ENCODE measurements around the gene MISP3. TPM values are rescaled to one million over a fixed set of nuclear protein-coding genes. Genes with fewer than 3 reads are reported as not detected.
"Not testable (repeated sequence)": the region's sequence is repeated elsewhere in the genome, so short reads cannot be mapped to it uniquely, and the experiment has no call there.

The MISP3 gene
- total RNA-seq, 1 donor from 2014 or later = 0.79 TPM

- no peak overlapping the region for H3K4me2 ChIP-seq (ENCODE audit: low read length)
- no peaks in the 10 kb centered on the region for H3K36me3 ChIP-seq (ENCODE audit: insufficient read depth, low read length)
- DNase-seq (ENCODE audit: low read depth) (peak; percentile 49), FAIRE-seq (no peak)
- TF ChIP-seq, protein P1, sequence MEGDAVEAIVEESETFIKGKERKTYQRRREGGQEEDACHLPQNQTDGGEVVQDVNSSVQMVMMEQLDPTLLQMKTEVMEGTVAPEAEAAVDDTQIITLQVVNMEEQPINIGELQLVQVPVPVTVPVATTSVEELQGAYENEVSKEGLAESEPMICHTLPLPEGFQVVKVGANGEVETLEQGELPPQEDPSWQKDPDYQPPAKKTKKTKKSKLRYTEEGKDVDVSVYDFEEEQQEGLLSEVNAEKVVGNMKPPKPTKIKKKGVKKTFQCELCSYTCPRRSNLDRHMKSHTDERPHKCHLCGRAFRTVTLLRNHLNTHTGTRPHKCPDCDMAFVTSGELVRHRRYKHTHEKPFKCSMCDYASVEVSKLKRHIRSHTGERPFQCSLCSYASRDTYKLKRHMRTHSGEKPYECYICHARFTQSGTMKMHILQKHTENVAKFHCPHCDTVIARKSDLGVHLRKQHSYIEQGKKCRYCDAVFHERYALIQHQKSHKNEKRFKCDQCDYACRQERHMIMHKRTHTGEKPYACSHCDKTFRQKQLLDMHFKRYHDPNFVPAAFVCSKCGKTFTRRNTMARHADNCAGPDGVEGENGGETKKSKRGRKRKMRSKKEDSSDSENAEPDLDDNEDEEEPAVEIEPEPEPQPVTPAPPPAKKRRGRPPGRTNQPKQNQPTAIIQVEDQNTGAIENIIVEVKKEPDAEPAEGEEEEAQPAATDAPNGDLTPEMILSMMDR (IDR thresholded peaks at IDR 0.05; ENCODE audit: insufficient read depth, low read depth, low read length) = no peak
- TF ChIP-seq EZH2 (IDR thresholded peaks at IDR 0.05; ENCODE audit: insufficient read depth, low read length) = no peak
- H3K9ac ChIP-seq (ENCODE audit: low read length) = no peak overlapping the region
- no peak overlapping the region for H3K4me3 ChIP-seq (ENCODE audit: insufficient read depth, low read depth, low read length)
- no peaks in the 10 kb centered on the region for H4K20me1 ChIP-seq (ENCODE audit: insufficient read depth, low read length)
- Mint-ChIP-seq H3K27me3 (ENCODE audit: low read depth, unreplicated experiment) (peaks cover 5% of the 10 kb centered on the region), H3K36me3 (ENCODE audit: low read depth, unreplicated experiment) (peaks cover 2% of the 10 kb centered on the region), H3K27ac (ENCODE audit: unreplicated experiment) (peak overlapping the region; percentile 77), H3K9me3 (ENCODE audit: unreplicated experiment) (no peaks in the 10 kb centered on the region), H3K4me1 (ENCODE audit: low read depth, unreplicated experiment) (no peaks in the 10 kb centered on the region), H3K4me3 (ENCODE audit: unreplicated experiment) (no peak overlapping the region)
- peaks cover 2% of the 10 kb centered on the region for H3K4me1 ChIP-seq (ENCODE audit: insufficient read depth, low read length)
- H3K27ac ChIP-seq (ENCODE audit: low read depth, low read length) = no peak overlapping the region
- H2AFZ ChIP-seq (ENCODE audit: low read depth, low read length) = no peak overlapping the region
- H3K79me2 ChIP-seq (ENCODE audit: insufficient read depth, low read length) = no peaks in the 10 kb centered on the region
- H3K27me3 ChIP-seq (ENCODE audit: insufficient read depth, low read length) = no peaks in the 10 kb centered on the region
- no peaks in the 10 kb centered on the region for H3K9me3 ChIP-seq (ENCODE audit: insufficient read depth, low read depth, low read length)
Observed at GRCh38 chr19:14035706-14036105, 36.9 kb upstream of the MISP3 start.

DNA sequence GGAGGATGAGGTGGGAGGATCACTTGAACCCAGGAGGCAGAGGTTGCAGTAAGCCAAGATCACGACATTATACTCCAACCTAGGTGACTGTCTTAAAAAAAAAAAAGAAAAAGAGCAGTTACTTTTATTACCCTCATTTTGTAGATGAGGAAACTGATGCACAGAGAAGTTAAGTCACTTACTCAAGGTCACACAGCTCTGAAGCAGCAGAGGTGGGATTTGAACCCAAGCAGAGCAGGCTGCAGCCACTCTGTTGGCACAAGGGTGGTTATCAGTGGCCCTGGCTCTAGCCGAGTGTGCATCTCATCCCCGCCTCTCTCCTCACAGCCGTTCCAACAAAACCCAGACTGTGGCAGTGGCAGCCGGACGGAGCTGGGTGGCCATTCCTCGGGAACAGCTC, 33.4 kb upstream of the MISP3 start:
- Histone ChIP-seq H3K4me2 (ENCODE audit: low read length) (no peak overlapping the region), H3K36me3 (ENCODE audit: insufficient read depth, low read length) (no peaks in the 10 kb centered on the region), H3K9ac (ENCODE audit: low read length) (no peak overlapping the region), H3K27me3 (ENCODE audit: insufficient read depth, low read length) (no peaks in the 10 kb centered on the region), H2AFZ (ENCODE audit: low read depth, low read length) (no peak overlapping the region), H3K4me3 (ENCODE audit: insufficient read depth, low read depth, low read length) (no peak overlapping the region), H4K20me1 (ENCODE audit: insufficient read depth, low read length) (no peaks in the 10 kb centered on the region), H3K79me2 (ENCODE audit: insufficient read depth, low read length) (no peaks in the 10 kb centered on the region), H3K4me1 (ENCODE audit: insufficient read depth, low read length) (no peaks in the 10 kb centered on the region), H3K9me3 (ENCODE audit: insufficient read depth, low read depth, low read length) (no peaks in the 10 kb centered on the region), H3K27ac (ENCODE audit: low read depth, low read length) (no peak overlapping the region)
- no peak for FAIRE-seq
- TF ChIP-seq, protein P1 (IDR thresholded peaks at IDR 0.05; ENCODE audit: insufficient read depth, low read depth, low read length) = no peak
- TF ChIP-seq EZH2 (IDR thresholded peaks at IDR 0.05; ENCODE audit: insufficient read depth, low read length) = no peak
- Mint-ChIP-seq H3K36me3 (ENCODE audit: low read depth, unreplicated experiment) (peaks cover 2% of the 10 kb centered on the region), H3K4me1 (ENCODE audit: low read depth, unreplicated experiment) (no peaks in the 10 kb centered on the region), H3K9me3 (ENCODE audit: unreplicated experiment) (no peaks in the 10 kb centered on the region), H3K4me3 (ENCODE audit: unreplicated experiment) (no peak overlapping the region), H3K27me3 (ENCODE audit: low read depth, unreplicated experiment) (no peaks in the 10 kb centered on the region), H3K27ac (ENCODE audit: unreplicated experiment) (no peak overlapping the region)
- DNase-seq (ENCODE audit: low read depth) = no peak

- not testable (repeated sequence) for H3K9me3 Mint-ChIP-seq (ENCODE audit: unreplicated experiment); H3K27me3 Mint-ChIP-seq (ENCODE audit: low read depth, unreplicated experiment); H3K27ac ChIP-seq (ENCODE audit: low read depth, low read length); H2AFZ ChIP-seq (ENCODE audit: low read depth, low read length); H4K20me1 ChIP-seq (ENCODE audit: insufficient read depth, low read length); DNase-seq (ENCODE audit: low read depth); H3K4me3 ChIP-seq (ENCODE audit: insufficient read depth, low read depth, low read length); FAIRE-seq; H3K9ac ChIP-seq (ENCODE audit: low read length); H3K27ac Mint-ChIP-seq (ENCODE audit: unreplicated experiment); H3K27me3 ChIP-seq (ENCODE audit: insufficient read depth, low read length); H3K79me2 ChIP-seq (ENCODE audit: insufficient read depth, low read length); H3K4me1 Mint-ChIP-seq (ENCODE audit: low read depth, unreplicated experiment); H3K4me2 ChIP-seq (ENCODE audit: low read length); H3K4me1 ChIP-seq (ENCODE audit: insufficient read depth, low read length); H3K36me3 Mint-ChIP-seq (ENCODE audit: low read depth, unreplicated experiment); H3K4me3 Mint-ChIP-seq (ENCODE audit: unreplicated experiment); H3K36me3 ChIP-seq (ENCODE audit: insufficient read depth, low read length); H3K9me3 ChIP-seq (ENCODE audit: insufficient read depth, low read depth, low read length)
- TF ChIP-seq, protein P1 (IDR thresholded peaks at IDR 0.05; ENCODE audit: insufficient read depth, low read depth, low read length) = peak; percentile 45
Observed at GRCh38 chr19:14042659-14043608, 29.7 kb upstream of the MISP3 start.

GRCh38 chr19:14047866-14048265, 24.7 kb upstream of the MISP3 start:
- H3K4me3 ChIP-seq (ENCODE audit: insufficient read depth, low read depth, low read length); H4K20me1 ChIP-seq (ENCODE audit: insufficient read depth, low read length); H3K79me2 ChIP-seq (ENCODE audit: insufficient read depth, low read length); H2AFZ ChIP-seq (ENCODE audit: low read depth, low read length); H3K4me1 ChIP-seq (ENCODE audit: insufficient read depth, low read length); H3K27me3 ChIP-seq (ENCODE audit: insufficient read depth, low read length); H3K27ac ChIP-seq (ENCODE audit: low read depth, low read length); H3K36me3 ChIP-seq (ENCODE audit: insufficient read depth, low read length); H3K4me1 Mint-ChIP-seq (ENCODE audit: low read depth, unreplicated experiment); H3K4me2 ChIP-seq (ENCODE audit: low read length); H3K4me3 Mint-ChIP-seq (ENCODE audit: unreplicated experiment); H3K9me3 ChIP-seq (ENCODE audit: insufficient read depth, low read depth, low read length); H3K9ac ChIP-seq (ENCODE audit: low read length); H3K27ac Mint-ChIP-seq (ENCODE audit: unreplicated experiment); DNase-seq (ENCODE audit: low read depth); H3K27me3 Mint-ChIP-seq (ENCODE audit: low read depth, unreplicated experiment); FAIRE-seq; H3K9me3 Mint-ChIP-seq (ENCODE audit: unreplicated experiment): not testable (repeated sequence)
- H3K36me3 Mint-ChIP-seq (ENCODE audit: low read depth, unreplicated experiment) = peaks cover 10% of the 10 kb centered on the region
